Astrocyte (in vitro differentiated cells and primary cell): ENCODE results near the gene CENPA.

Source experiments
- EZH2 ChIP-seq: IDR thresholded peaks from 2 replicates; pipeline ENCODE4 v1.6.1; 2012; ENCODE audit warnings: mild to moderate bottlenecking, low read length, inconsistent platforms; ENCODE audit not compliant: insufficient read depth
- TF ChIP-seq, protein P1 (sequence below): IDR thresholded peaks from 2 replicates; pipeline ENCODE4 v1.5.1; 2011; ENCODE audit warnings: low read depth, mild to moderate bottlenecking, inconsistent platforms, low read length, moderate library complexity; ENCODE audit not compliant: insufficient read depth

DNA sequence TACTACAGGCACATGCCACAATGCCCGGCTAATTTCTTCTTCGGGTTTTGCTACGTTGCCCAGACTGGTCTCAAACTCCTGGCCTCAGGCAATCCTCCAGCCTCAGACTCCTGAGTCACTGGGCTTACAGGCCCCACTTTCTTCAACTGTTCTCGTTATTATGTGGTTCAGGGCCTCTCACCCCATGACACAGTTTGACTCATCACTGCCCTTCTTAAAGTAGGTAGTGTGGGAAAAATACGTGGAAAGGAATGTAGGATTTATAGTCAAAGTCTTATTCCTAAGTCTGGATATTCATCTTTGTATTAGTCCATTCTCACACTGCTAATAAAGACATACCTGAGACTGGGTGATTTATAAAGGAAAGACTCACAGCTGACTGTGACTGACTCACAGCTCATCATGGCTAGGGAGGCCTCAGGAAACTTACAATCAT, 19.4 kb downstream of the CENPA start:
- TF ChIP-seq, protein P1, sequence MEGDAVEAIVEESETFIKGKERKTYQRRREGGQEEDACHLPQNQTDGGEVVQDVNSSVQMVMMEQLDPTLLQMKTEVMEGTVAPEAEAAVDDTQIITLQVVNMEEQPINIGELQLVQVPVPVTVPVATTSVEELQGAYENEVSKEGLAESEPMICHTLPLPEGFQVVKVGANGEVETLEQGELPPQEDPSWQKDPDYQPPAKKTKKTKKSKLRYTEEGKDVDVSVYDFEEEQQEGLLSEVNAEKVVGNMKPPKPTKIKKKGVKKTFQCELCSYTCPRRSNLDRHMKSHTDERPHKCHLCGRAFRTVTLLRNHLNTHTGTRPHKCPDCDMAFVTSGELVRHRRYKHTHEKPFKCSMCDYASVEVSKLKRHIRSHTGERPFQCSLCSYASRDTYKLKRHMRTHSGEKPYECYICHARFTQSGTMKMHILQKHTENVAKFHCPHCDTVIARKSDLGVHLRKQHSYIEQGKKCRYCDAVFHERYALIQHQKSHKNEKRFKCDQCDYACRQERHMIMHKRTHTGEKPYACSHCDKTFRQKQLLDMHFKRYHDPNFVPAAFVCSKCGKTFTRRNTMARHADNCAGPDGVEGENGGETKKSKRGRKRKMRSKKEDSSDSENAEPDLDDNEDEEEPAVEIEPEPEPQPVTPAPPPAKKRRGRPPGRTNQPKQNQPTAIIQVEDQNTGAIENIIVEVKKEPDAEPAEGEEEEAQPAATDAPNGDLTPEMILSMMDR = no peak
- no peak for TF ChIP-seq EZH2
